Cardiac muscle cell (in vitro differentiated cells and primary cell): ENCODE results near the gene NKAIN4. TPM values are rescaled to one million over a fixed set of nuclear protein-coding genes. Genes with fewer than 3 reads are reported as not detected.
A peak's percentile ranks its signal among the peaks of the same experiment; 100 is the strongest.

Experiments
- DNase-seq, 2 donors: peaks; one replicate each; pipeline versions ENCODE4 v3.0.0 to v3.0.0-alpha.2; 2010 to 2017; ENCODE audit warnings: low read depth in 1 of 2, low spot score in 1 of 2
- H3K27ac ChIP-seq: fragments of 200-600 bp; sonication (generic); 2 replicates; pipeline ENCODE4 v1.5.1; 2016
- H3K27me3 ChIP-seq: fragments of 200-600 bp; sonication (generic); 2 replicates; pipeline ENCODE4 v1.6.0; 2016; ENCODE audit warnings: control low read depth
- H3K36me3 ChIP-seq: fragments of 200-600 bp; sonication (generic); 2 replicates; pipeline ENCODE4 v1.5.1; 2016; ENCODE audit warnings: control low read depth
- H3K4me1 ChIP-seq: fragments of 200-600 bp; sonication (generic); 2 replicates; pipeline ENCODE4 v1.8.1; 2017; ENCODE audit warnings: low read depth, mild to moderate bottlenecking, mixed run types
- H3K4me3 ChIP-seq: fragments of 200-600 bp; sonication (generic); 2 replicates; pipeline ENCODE4 v1.5.1; 2016; ENCODE audit warnings: mild to moderate bottlenecking
- H3K9me3 ChIP-seq: fragments of 200-600 bp; sonication (generic); 2 replicates; pipeline ENCODE4 v1.5.1; 2017; ENCODE audit warnings: low read depth, mild to moderate bottlenecking, control low read depth
- polyA plus RNA-seq: library from polyadenylated mRNA; unstranded; fragments of >200 nt; fragmentation: Nextera tagmentation; extraction: Ambion mirVana; gene quantifications from 2 replicates; pipeline ENCODE4 v1.2.1, GENCODE V29; 2016
- total RNA-seq: library from RNA; depleted of rRNA; stranded (reverse); fragments of >200 nt; gene quantifications from 2 replicates; pipeline ENCODE4 v1.2.3, GENCODE V29; 2016
- TF ChIP-seq, protein P1 (sequence below): IDR thresholded peaks from 2 replicates; pipeline ENCODE4 v1.5.1; 2012; ENCODE audit warnings: low read depth, mild to moderate bottlenecking, low read length

The NKAIN4 gene
- total RNA-seq, result 1.1 TPM in 1 of 2 replicates, not detected in the other
- polyA plus RNA-seq, result 0.44 TPM in 1 of 2 replicates, not detected in the other

GRCh38 chr20:63254232-63254605 is at the start of gene NKAIN4:
TSS of gene NKAIN4 (minus strand) at chr20:63254463. CDS start at chr20:63254450, 13 bp downstream.
- H3K36me3 ChIP-seq, result no peaks in the 10 kb centered on the region
- TF ChIP-seq, protein P1, sequence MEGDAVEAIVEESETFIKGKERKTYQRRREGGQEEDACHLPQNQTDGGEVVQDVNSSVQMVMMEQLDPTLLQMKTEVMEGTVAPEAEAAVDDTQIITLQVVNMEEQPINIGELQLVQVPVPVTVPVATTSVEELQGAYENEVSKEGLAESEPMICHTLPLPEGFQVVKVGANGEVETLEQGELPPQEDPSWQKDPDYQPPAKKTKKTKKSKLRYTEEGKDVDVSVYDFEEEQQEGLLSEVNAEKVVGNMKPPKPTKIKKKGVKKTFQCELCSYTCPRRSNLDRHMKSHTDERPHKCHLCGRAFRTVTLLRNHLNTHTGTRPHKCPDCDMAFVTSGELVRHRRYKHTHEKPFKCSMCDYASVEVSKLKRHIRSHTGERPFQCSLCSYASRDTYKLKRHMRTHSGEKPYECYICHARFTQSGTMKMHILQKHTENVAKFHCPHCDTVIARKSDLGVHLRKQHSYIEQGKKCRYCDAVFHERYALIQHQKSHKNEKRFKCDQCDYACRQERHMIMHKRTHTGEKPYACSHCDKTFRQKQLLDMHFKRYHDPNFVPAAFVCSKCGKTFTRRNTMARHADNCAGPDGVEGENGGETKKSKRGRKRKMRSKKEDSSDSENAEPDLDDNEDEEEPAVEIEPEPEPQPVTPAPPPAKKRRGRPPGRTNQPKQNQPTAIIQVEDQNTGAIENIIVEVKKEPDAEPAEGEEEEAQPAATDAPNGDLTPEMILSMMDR, result no peak
- H3K4me3 ChIP-seq, result peak within 1 kb of the TSS; percentile 4
- no peaks in the 10 kb centered on the region for H3K4me1 ChIP-seq
- H3K27me3 ChIP-seq, result peaks cover 64% of the 10 kb centered on the region
- H3K9me3 ChIP-seq, result no peaks in the 10 kb centered on the region
- no peak for DNase-seq
- no peak within 1 kb of the TSS for H3K27ac ChIP-seq

DNA sequence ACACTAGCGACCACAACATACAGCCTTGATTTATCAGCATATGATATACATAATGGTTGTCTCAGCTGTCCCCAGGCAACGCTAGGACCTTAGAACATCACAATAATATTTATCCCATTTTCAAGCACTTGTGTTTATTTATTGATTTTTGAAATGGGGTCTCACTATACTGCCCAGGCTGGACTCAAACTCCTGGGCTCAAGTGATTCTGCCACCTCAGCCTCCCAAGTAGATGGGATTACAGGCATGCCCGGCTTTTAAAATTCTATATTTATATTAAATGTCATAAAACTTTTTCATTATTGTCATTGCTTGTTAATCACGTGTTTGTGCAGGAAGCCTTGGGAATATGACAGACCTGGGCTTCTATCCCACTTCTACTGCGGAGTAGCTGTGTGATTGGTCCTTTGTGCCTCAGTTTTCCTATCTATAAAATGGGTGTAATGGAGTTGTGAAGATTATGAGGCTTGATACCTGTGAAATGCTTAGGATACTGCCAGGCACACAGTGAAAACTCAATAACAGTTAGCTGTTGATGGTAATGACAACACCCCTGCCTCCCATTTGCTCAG is 48.9 kb upstream of the NKAIN4 start:
- TF ChIP-seq, protein P1, result no peak
- Histone ChIP-seq H3K27ac (no peak overlapping the region), H3K9me3 (no peaks in the 10 kb centered on the region), H3K27me3 (peaks cover 45% of the 10 kb centered on the region), H3K4me1 (no peaks in the 10 kb centered on the region), H3K4me3 (no peak overlapping the region), H3K36me3 (no peaks in the 10 kb centered on the region)
- DNase-seq, result no peak

DNA sequence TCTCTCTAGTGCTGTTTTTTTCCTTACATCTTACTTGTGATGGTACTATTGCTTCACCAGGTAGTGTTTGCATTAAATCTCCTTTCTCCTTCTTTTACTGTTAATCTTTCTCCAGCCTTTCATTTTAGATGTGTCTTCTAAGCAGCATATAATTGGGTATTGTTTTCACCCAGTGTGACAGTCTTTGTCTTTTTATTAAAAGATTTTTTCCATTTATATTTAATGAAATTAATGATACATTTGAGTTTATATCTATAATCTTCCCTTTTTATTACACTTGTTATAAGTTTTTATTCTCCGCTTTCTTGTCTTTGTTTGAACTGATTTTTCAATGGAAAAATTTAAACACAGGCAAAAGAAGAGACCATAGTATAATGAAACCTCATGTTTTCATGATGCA is 47.4 kb upstream of the NKAIN4 start:
- DNase-seq, result no peak
- H3K27me3 ChIP-seq, result peaks cover 53% of the 10 kb centered on the region
- H3K4me3 ChIP-seq, result no peak overlapping the region
- no peaks in the 10 kb centered on the region for H3K36me3 ChIP-seq
- TF ChIP-seq, protein P1, result no peak
- H3K27ac ChIP-seq, result no peak overlapping the region
- H3K4me1 ChIP-seq, result no peaks in the 10 kb centered on the region
- no peaks in the 10 kb centered on the region for H3K9me3 ChIP-seq

- Histone ChIP-seq H3K36me3 (no peaks in the 10 kb centered on the region), H3K27ac (no peak overlapping the region), H3K4me1 (no peaks in the 10 kb centered on the region), H3K27me3 (peaks cover 69% of the 10 kb centered on the region), H3K4me3 (no peak overlapping the region), H3K9me3 (no peaks in the 10 kb centered on the region)
- TF ChIP-seq, protein P1, result no peak
- no peak for DNase-seq
Observed at GRCh38 chr20:63298731-63299312, 44.6 kb upstream of the NKAIN4 start.

DNA sequence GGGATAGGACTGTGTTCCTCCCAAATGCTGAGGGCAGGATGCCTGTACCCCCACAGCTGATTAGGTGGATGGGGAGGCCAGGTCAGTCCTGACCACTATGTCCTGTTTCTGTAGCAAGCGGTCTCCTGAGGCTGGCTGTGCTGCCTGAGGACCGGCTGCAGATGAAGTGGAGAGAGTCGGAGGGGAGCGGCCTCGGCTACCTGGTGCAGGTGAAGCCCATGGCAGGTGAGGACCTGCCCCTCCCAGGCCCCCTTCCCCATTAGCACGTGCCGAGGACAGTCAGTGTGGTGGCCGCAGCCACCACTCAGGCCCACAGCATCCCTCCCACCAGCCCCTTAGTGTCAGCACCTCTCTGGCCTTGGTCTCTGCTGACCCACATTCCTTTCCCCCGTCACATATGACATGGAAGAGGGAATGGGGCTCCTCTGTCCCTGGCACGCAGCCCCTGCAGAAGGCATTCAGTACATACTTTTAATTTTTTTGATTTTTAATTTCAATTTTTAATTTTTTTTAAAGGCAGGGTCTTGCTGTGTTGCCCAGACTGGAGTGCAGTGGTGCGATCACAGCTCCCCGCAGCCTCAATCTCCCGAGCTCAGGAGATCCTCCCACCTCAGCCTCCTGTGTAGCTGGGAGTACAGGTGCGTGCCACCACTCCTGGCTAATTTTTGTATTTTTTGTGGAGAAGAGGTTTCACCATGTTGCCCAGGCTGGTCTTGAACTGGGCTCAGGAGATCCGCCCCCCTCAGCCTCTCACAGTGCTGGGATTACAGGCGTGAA is 43.7 kb upstream of the NKAIN4 start:
- TF ChIP-seq, protein P1, result no peak
- H3K9me3 ChIP-seq, result no peaks in the 10 kb centered on the region
- no peak overlapping the region for H3K4me3 ChIP-seq
- no peaks in the 10 kb centered on the region for H3K4me1 ChIP-seq
- no peak for DNase-seq
- no peaks in the 10 kb centered on the region for H3K36me3 ChIP-seq
- no peak overlapping the region for H3K27ac ChIP-seq
- H3K27me3 ChIP-seq, result peaks cover 67% of the 10 kb centered on the region
